Lower leg skin (tissue), 4 donors: ENCODE measurements around the gene BRD4. TPM values are rescaled to one million over a fixed set of nuclear protein-coding genes. Genes with fewer than 3 reads are reported as not detected.

Source experiments
- DNase-seq, 2 donors: peaks; one replicate each; pipeline ENCODE4 v3.0.0-alpha.2; 2019; ENCODE audit warnings: low spot score in 2 of 2
- H3K4me3 ChIP-seq: fragments of 200-600 bp; sonication (generic); 2 replicates; pipeline ENCODE4 v1.5.1; 2017; ENCODE audit warnings: mild to moderate bottlenecking, low read depth; ENCODE audit not compliant: poor library complexity, severe bottlenecking
- POLR2A ChIP-seq, 2 donors: fragments of 450-650 bp; IDR thresholded peaks; one replicate each; pipeline ENCODE4 v1.6.1; 2016 to 2017; ENCODE audit warnings: antibody characterized with exemption in 2 of 2, mild to moderate bottlenecking in 1 of 2, moderate library complexity in 1 of 2
- WGBS, 2 donors: methylation state at CpG; one replicate each; pipeline ENCODE4 v1.1.5; 2018; 5-methylcytosine and 5-hydroxymethylcytosine counted together
- intact Hi-C: fragments of 100-400 bp; cut with DNase I; formaldehyde crosslinking; loops from one replicate; pipeline ENCODE4 v1.15.0; 2023; ENCODE audit warnings: low total_unique reads
- total RNA-seq, 4 donors: library from RNA; depleted of rRNA; stranded (reverse); fragments of >200 nt; gene quantifications; one replicate each; pipeline ENCODE4 v1.1.0, GENCODE V29; 2016
- TF ChIP-seq, protein P1 (sequence below), 3 donors: fragments of 450-650 bp; IDR thresholded peaks; one replicate each; pipeline ENCODE4 v1.5.1; 2016; ENCODE audit warnings: antibody characterized with exemption in 3 of 3, mild to moderate bottlenecking in 3 of 3, moderate library complexity in 2 of 3

Gene BRD4
- total RNA-seq, 4 donors from 2014 or later: 34.8 to 78.6 (median 49.2) TPM

DNA sequence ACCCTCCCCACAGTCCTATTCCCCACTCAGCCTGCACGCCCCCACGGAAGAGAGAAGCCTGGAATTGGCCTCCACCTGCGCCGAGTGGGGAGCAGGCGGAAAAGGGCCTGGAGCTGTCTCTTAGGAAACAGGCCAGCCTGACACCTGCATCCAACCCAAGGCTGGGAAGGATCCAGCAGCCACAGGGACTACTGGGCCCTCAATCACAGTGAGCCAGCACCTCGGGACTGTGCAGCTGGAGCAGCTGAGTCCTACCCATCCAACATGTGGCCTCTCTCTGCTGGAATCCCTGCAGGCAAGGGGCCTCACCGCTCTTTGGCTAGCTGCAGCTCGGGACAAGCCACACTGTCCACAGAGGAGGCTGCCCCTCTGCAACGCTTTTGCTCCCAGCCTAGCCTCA, 91.8 kb downstream of the BRD4 start:
- WGBS, 2 donors: 80% methylated on average over 8 to 9 of the region's 9 CpGs
- intact Hi-C loops: no loop called here

GRCh38 chr19:15239337-15239949, 92.9 kb downstream of the BRD4 start:
- H3K4me3 ChIP-seq: no peak overlapping the region
- TF ChIP-seq, protein P1, sequence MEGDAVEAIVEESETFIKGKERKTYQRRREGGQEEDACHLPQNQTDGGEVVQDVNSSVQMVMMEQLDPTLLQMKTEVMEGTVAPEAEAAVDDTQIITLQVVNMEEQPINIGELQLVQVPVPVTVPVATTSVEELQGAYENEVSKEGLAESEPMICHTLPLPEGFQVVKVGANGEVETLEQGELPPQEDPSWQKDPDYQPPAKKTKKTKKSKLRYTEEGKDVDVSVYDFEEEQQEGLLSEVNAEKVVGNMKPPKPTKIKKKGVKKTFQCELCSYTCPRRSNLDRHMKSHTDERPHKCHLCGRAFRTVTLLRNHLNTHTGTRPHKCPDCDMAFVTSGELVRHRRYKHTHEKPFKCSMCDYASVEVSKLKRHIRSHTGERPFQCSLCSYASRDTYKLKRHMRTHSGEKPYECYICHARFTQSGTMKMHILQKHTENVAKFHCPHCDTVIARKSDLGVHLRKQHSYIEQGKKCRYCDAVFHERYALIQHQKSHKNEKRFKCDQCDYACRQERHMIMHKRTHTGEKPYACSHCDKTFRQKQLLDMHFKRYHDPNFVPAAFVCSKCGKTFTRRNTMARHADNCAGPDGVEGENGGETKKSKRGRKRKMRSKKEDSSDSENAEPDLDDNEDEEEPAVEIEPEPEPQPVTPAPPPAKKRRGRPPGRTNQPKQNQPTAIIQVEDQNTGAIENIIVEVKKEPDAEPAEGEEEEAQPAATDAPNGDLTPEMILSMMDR (IDR thresholded peaks at IDR 0.05): no peak
- TF ChIP-seq POLR2A (IDR thresholded peaks at IDR 0.05): no peak
- DNase-seq: no peak
- WGBS, 2 donors: 91 to 93% methylated on average over 17 to 25 of the region's 26 CpGs
- intact Hi-C loops: no loop called here

More for the DNA sequence above, 91.8 kb downstream of the BRD4 start:
- TF ChIP-seq POLR2A (IDR thresholded peaks at IDR 0.05): no peak
- TF ChIP-seq, protein P1 (IDR thresholded peaks at IDR 0.05): no peak
- no peak overlapping the region for H3K4me3 ChIP-seq
- no peak for DNase-seq

- TF ChIP-seq, protein P1 (IDR thresholded peaks at IDR 0.05): no peak
- no peak for TF ChIP-seq POLR2A (IDR thresholded peaks at IDR 0.05)
- H3K4me3 ChIP-seq: no peak overlapping the region
- intact Hi-C loops: no loop called here
- DNase-seq: no peak
- WGBS, 2 donors: 86 to 91% methylated on average over 28 to 29 of the region's 29 CpGs
These were observed 93.6 kb downstream of the BRD4 start for GRCh38 chr19:15238639-15239155.

DNA sequence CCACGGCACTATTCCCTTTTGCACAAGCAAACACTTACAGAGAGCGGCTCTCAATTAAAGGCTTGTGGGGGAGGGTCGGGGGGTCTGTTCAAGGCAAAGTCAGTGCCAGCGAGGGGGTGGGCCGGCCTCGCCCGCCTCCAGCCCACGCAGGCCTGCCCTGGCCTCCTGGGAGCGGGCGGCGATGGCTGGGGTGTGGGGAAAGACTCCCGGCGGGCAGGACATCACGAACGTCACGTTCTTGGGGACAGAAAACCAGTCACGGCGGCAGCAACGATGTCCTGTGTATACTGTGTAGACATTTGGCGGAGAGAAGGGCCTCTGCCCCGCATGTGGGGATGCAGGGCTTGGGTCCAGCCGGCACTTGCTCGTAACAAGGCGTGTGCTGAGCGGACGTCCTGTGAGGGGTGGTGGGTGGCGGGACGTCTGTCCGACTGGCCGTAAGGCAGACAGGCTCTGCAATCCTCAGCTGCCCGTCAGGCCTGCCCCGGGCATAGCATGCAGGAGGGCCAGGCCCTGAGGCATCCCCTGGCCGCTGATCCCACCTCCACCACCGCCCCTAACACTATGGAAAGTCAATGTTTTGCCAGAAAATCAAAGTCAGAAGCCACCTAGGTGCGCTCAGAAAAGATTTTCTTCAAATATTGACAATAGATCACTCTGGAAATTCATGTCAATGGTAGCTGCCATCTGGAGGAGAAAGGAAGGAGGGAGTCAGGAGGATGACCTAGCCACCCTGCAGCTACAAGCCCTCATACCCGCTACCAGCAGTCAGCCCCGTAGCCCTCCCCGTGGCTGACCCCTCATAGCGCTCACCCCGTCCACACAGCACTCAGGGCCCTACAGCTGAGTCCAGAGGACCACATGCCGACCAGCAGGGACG, 94.3 kb downstream of the BRD4 start:
- no peak for DNase-seq
- 87 to 89% methylated on average over 41 to 42 of the region's 42 CpGs for WGBS, 2 donors
- intact Hi-C loops: no loop called here
- TF ChIP-seq POLR2A (IDR thresholded peaks at IDR 0.05): no peak
- TF ChIP-seq, protein P1 (IDR thresholded peaks at IDR 0.05): no peak
- H3K4me3 ChIP-seq: no peak overlapping the region

- 89% methylated on average over 9 of the region's 9 CpGs for WGBS, 2 donors
- TF ChIP-seq POLR2A (IDR thresholded peaks at IDR 0.05): no peak
- TF ChIP-seq, protein P1 (IDR thresholded peaks at IDR 0.05): no peak
- H3K4me3 ChIP-seq: no peak overlapping the region
- intact Hi-C loops: no loop called here
- DNase-seq: no peak
These were observed 95.5 kb downstream of the BRD4 start for GRCh38 chr19:15236886-15237285.
